T-helper 1 cell (primary cell): ENCODE results near the gene TPX2.
"Not testable (repeated sequence)": the region's sequence is repeated elsewhere in the genome, so short reads cannot be mapped to it uniquely, and the experiment has no call there.

Source experiments
- DNase-seq, 5 donors: peaks; one replicate each; pipeline ENCODE4 v3.0.0-alpha.2; 2012 to 2020

TPX2 gene

GRCh38 chr20:31721408-31722256, 17.5 kb upstream of the TPX2 start:
- DNase-seq, result peak in 1 of 5 donors; percentile 23

GRCh38 chr20:31722257-31723068, 16.6 kb upstream of the TPX2 start, which contains the start of gene BCL2L1:
Gene BCL2L1, minus strand, starts transcription at chr20:31722868. Its CDS starts 650 bp downstream, at chr20:31722218.
- DNase-seq, result peak; percentile 26 to 79 (median 52)

GRCh38 chr20:31723069-31723318, 16.1 kb upstream of the TPX2 start:
- DNase-seq, result no peak

- peak; percentile 95 to 98 (median 96) for DNase-seq
These were observed 15.6 kb upstream of the TPX2 start for GRCh38 chr20:31723319-31724078.

GRCh38 chr20:31731321-31731717, 7.8 kb upstream of the TPX2 start:
- no peak for DNase-seq

- no peak for DNase-seq
These were observed 474 bp downstream of the TPX2 start for GRCh38 chr20:31739550-31739977.

GRCh38 chr20:31740208-31740607, 1.1 kb downstream of the TPX2 start:
- peak in 1 of 5 donors; percentile 73 for DNase-seq

GRCh38 chr20:31740656-31741323, 1.7 kb downstream of the TPX2 start:
- DNase-seq, result no peak

GRCh38 chr20:31746068-31746878, 7.2 kb downstream of the TPX2 start:
- no peak for DNase-seq

GRCh38 chr20:31747028-31747427, 7.9 kb downstream of the TPX2 start:
- not testable (repeated sequence) for DNase-seq

GRCh38 chr20:31747640-31748039, 8.6 kb downstream of the TPX2 start:
- DNase-seq, result no peak

- no peak for DNase-seq
These were observed 10.1 kb downstream of the TPX2 start for GRCh38 chr20:31749223-31749622.

- no peak for DNase-seq
These were observed 12.0 kb downstream of the TPX2 start for GRCh38 chr20:31751126-31751525.

GRCh38 chr20:31757254-31757653, 18.2 kb downstream of the TPX2 start:
- DNase-seq, result no peak

GRCh38 chr20:31758521-31758920, 19.4 kb downstream of the TPX2 start:
- no peak for DNase-seq

GRCh38 chr20:31758991-31759390, 19.9 kb downstream of the TPX2 start:
- no peak for DNase-seq

GRCh38 chr20:31759836-31760518, 20.9 kb downstream of the TPX2 start:
- DNase-seq, result no peak

GRCh38 chr20:31760519-31761240, 21.6 kb downstream of the TPX2 start:
- DNase-seq, result no peak

GRCh38 chr20:31764641-31765305, 25.7 kb downstream of the TPX2 start:
- no peak for DNase-seq

GRCh38 chr20:31767805-31768204, 28.7 kb downstream of the TPX2 start:
- no peak for DNase-seq
